ENCODE data around the gene BICD2.

- TF ChIP-seq CTCF (IDR thresholded peaks at IDR 0.05; ENCODE audit: insufficient read depth, low read depth, low read length) (no peak), EZH2 (IDR thresholded peaks at IDR 0.05; ENCODE audit: insufficient read depth, low read length) (no peak)
Observed at GRCh38 chr9:92718086-92719001, 46.3 kb downstream of the BICD2 start.
